ENCODE measurements around the gene SPIN1. TPM values are rescaled to one million over a fixed set of nuclear protein-coding genes. Genes with fewer than 3 reads are reported as not detected.
"Not testable (repeated sequence)": the region's sequence is repeated elsewhere in the genome, so short reads cannot be mapped to it uniquely, and the experiment has no call there.

The SPIN1 gene
- total RNA-seq (167 TPM), polyA plus RNA-seq (55.5 TPM)

DNA sequence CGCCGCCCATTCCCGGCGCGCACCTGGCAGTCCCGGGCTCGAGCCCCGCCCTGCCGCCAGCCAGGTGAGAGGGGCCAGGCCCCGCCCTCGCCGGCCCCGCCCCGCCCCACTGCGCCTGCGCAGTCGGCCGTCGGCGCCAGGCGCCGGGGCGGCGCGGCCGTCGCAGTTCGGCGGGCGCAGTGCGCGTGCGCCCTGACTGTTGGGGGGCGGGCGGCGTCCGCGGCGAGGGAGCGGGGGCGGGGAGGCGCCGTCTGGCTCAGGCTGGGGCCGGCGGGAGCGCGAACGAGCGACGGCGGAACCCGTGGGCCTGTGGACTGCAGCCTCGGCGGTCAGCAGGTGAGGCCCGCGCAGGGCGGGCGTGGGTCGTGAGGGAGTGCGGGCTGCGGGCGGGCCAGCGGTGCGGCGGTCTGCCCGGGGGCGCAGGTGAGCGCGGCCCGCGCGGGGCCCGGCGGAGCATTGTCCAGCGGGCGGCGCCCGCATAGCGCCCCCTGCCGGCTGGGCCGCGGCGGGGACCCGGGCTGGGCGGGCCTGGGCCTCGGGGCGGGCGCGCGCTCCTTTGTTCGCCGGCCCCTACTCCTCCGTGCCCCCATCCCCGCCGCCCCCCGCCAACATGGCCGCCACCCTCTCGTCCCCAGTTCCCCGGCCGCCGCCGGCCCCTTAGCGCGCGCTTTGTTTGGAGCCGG, at the start of gene SPIN1:
SPIN1 (plus strand) TSS at position 242 of the 683 bp plus-strand sequence. CDS start 38,096 bp downstream, outside the sequence.
- peak; percentile 46 for DNase-seq (ENCODE audit: extremely low spot score)
- H3K36me3 ChIP-seq (ENCODE audit: insufficient read depth), result no peaks in the 10 kb centered on the region
- H3K27ac ChIP-seq (ENCODE audit: low read depth), result peak within 1 kb of the TSS; percentile 95
- WGBS, result under 1% methylated on average over 105 of the region's 106 CpGs
- H3K4me3 ChIP-seq (ENCODE audit: low read depth, low read length), result peak within 1 kb of the TSS; percentile 99
- no peaks in the 10 kb centered on the region for H3K4me1 ChIP-seq (ENCODE audit: insufficient read depth)

DNA sequence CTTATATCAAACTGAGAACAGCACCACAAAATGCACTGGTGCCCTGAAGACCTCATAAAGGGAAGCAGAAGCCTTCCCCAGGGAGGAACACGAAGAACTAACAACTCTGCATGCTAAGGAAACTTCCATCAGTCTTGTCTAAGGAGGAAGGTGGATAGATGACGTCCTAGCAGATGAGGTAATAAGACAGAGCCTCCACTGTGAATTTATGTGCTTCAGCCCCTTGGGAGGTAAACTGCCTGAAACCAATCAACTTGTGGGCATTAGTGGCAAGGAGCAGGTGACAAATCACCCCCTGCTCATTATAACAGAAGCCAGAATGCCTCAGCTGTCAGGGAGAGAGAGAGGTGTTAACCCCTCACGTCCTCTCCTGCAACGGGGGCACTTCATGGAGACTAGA, 48.9 kb upstream of the SPIN1 start:
- no peak for DNase-seq (ENCODE audit: extremely low spot score)
- no peaks in the 10 kb centered on the region for H3K4me1 ChIP-seq (ENCODE audit: insufficient read depth)
- H3K27ac ChIP-seq (ENCODE audit: low read depth), result no peak overlapping the region
- no peaks in the 10 kb centered on the region for H3K36me3 ChIP-seq (ENCODE audit: insufficient read depth)
- H3K4me3 ChIP-seq (ENCODE audit: low read depth, low read length), result no peak overlapping the region
- 27% methylated on average over 4 of the region's 4 CpGs for WGBS

DNA sequence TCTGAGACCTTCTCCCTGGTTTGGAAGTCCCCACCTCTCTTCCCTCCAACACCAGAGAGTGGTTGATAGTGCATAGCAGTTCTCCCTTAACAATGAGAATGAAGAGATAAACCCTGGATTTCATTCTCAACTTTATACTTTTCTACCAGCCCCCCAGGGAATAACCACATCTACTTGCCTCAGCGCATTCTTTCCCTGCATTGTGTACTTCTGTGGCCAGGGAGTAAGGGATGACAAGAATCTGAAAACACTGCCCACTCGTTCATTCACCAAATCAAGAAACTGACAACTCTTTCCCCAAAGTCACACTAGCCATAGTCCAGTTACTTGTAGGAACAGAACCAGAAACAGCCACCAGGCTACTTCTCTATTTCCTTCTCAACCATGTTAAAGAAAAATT, 46.0 kb upstream of the SPIN1 start:
- WGBS, result 73% methylated on average over 2 of the region's 2 CpGs
- Histone ChIP-seq H3K27ac (ENCODE audit: low read depth) (no peak overlapping the region), H3K4me3 (ENCODE audit: low read depth, low read length) (no peak overlapping the region), H3K36me3 (ENCODE audit: insufficient read depth) (no peaks in the 10 kb centered on the region), H3K4me1 (ENCODE audit: insufficient read depth) (no peaks in the 10 kb centered on the region)
- no peak for DNase-seq (ENCODE audit: extremely low spot score)

DNA sequence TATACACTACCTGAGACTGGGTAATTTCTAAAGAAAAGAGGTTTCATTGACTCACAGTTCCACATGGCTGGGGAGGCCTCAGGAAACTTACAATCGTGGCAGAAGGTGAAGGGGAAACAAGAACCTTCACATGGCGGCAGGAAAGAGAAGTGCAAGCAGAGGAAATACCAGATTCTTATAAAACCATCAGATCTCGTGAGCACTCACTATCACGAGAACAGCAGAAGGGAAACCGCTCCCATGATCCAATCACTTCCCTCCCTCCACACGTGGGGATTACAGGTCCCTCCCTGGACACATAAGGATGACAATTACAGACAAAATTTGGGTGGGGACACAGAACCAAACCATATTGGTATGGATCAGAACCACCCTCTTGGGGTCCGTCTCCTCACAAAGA, 44.2 kb upstream of the SPIN1 start:
- Histone ChIP-seq H3K4me1 (ENCODE audit: insufficient read depth) (no peaks in the 10 kb centered on the region), H3K36me3 (ENCODE audit: insufficient read depth) (no peaks in the 10 kb centered on the region), H3K27ac (ENCODE audit: low read depth) (no peak overlapping the region), H3K4me3 (ENCODE audit: low read depth, low read length) (no peak overlapping the region)
- 81% methylated on average over 7 of the region's 7 CpGs for WGBS
- DNase-seq (ENCODE audit: extremely low spot score), result no peak

DNA sequence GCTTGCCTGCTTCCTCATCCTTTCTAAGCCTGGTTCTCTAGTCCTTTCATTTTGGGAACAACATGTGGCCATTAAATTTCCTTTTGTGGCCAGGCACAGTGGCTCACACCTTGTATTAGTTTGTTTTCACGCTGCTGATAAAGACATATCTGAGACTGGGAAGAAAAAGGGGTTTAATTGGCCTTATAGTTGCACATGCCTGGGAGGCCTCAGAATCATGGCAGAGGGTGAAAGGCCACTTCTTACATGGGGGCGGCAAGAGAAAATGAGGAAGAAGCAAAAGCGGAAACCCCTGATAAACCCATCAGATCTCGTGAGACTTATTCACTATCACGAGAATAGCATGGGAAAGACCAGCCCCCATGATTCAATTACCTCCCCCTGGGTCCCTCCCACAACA, 37.9 kb upstream of the SPIN1 start:
- not testable (repeated sequence) for DNase-seq (ENCODE audit: extremely low spot score)

DNA sequence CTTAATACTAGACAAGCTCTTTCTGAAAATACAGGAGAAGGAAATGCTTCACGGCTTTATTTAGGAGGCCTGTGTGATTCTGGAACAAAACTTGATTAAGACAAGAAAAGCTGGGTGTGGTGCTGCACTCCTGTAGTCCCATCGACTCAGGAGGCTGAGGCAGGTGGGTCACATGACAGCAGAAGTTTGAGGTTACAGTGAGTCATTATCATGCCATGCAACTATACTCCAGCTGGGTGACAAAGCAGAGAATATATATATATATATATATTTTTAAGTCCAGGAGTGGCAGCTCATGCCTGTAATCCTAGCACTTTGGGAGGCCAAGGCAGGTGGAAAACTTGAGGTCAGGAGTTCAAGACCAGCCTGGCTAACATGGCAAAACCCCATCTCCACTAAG, 33.1 kb upstream of the SPIN1 start:
- Histone ChIP-seq H3K4me3 (ENCODE audit: low read depth, low read length) (no peak overlapping the region), H3K36me3 (ENCODE audit: insufficient read depth) (no peaks in the 10 kb centered on the region), H3K27ac (ENCODE audit: low read depth) (no peak overlapping the region), H3K4me1 (ENCODE audit: insufficient read depth) (no peaks in the 10 kb centered on the region)
- WGBS, result 79% methylated on average over 2 of the region's 2 CpGs
- DNase-seq (ENCODE audit: extremely low spot score), result no peak

More for the DNA sequence above, 37.9 kb upstream of the SPIN1 start:
- not testable (repeated sequence) for H3K4me3 ChIP-seq (ENCODE audit: low read depth, low read length); H3K36me3 ChIP-seq (ENCODE audit: insufficient read depth); H3K27ac ChIP-seq (ENCODE audit: low read depth); H3K4me1 ChIP-seq (ENCODE audit: insufficient read depth)
- WGBS, result 85% methylated on average over 5 of the region's 5 CpGs

DNA sequence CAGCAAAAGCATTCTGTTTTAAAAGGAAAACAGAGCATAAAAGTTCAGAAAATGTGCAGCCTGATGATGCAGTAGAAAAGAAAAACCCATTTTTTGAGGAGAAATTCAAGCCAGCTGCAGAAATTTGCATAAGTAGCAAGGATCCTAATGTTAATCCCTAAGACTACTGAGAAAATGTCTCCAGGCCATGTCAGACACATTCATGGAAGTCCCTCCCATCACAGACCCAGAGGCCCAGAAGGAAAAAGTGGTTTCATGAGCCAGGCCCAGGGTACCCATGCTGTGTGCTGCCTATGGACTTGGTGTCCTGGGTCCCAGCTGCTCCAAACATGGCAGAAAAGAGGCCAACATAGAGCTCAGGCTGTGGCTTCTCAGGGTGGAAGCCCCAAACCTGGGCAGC, 31.0 kb upstream of the SPIN1 start:
- not testable (repeated sequence) for H3K36me3 ChIP-seq (ENCODE audit: insufficient read depth); H3K27ac ChIP-seq (ENCODE audit: low read depth); H3K4me3 ChIP-seq (ENCODE audit: low read depth, low read length); DNase-seq (ENCODE audit: extremely low spot score); H3K4me1 ChIP-seq (ENCODE audit: insufficient read depth)

DNA sequence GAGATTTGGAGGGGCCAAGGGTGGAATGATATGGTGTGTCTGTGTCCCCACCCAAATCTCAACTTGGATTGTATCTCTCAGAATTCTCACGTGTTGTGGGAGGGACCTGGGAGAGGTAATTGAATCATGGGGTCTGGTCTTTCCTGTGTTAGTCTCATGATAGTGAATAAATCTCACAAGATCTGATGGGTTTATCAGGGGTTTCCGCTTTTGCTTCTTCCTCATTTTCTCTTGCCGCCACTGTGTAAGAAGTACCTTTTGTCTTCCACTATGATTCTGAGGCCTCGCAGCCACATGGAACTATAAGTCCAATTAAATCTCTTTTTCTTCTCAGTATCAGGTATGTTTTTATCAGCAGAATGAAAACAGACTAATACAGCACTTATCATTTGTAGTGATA, 29.5 kb upstream of the SPIN1 start:
- Histone ChIP-seq H3K4me1 (ENCODE audit: insufficient read depth) (no peaks in the 10 kb centered on the region), H3K36me3 (ENCODE audit: insufficient read depth) (no peaks in the 10 kb centered on the region), H3K27ac (ENCODE audit: low read depth) (no peak overlapping the region), H3K4me3 (ENCODE audit: low read depth, low read length) (no peak overlapping the region)
- WGBS, result 86% methylated on average over 4 of the region's 4 CpGs
- DNase-seq (ENCODE audit: extremely low spot score), result no peak

DNA sequence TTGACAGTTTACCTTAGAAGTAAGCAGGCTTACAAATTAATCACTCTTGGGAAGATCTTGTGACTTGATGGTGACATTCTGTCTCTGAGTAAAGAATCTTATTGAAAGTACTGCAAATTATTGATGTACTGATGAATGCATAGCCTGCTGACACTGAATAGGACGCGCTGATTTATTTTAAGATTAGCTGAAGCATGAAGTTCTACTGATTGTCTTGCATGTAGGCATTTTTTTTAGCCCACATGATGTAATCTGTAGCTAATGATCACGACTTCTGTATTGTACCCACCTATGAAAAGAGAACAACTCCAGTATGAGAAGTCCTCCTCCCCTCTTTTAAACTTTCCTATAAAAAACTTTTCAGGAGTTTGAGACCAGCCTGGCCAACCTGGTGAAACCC, 28.3 kb upstream of the SPIN1 start:
- Histone ChIP-seq H3K4me1 (ENCODE audit: insufficient read depth) (no peaks in the 10 kb centered on the region), H3K4me3 (ENCODE audit: low read depth, low read length) (no peak overlapping the region), H3K27ac (ENCODE audit: low read depth) (no peak overlapping the region), H3K36me3 (ENCODE audit: insufficient read depth) (no peaks in the 10 kb centered on the region)
- DNase-seq (ENCODE audit: extremely low spot score), result no peak
- 92% methylated on average over 3 of the region's 3 CpGs for WGBS

DNA sequence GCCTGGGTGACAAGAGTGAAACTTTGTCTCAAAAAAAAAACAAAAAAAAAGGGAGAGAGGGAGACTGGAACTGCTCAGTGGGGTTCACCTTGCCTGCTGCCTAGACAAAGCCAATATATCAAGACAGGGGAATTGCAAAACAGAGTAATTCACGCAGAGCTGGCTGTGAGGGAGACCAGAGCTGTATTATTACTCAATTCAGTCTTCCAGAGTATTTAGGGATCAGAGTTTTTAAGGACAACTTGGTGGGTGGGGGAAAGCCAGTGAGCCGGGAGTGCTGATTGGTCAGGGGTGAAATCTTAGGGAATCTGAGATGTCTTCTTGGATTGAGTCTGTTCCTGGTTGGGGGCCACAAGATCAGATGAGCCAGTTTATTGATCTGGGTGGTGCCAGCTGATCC, 25.6 kb upstream of the SPIN1 start:
- H3K36me3 ChIP-seq (ENCODE audit: insufficient read depth), result no peaks in the 10 kb centered on the region
- no peaks in the 10 kb centered on the region for H3K4me1 ChIP-seq (ENCODE audit: insufficient read depth)
- no peak overlapping the region for H3K4me3 ChIP-seq (ENCODE audit: low read depth, low read length)
- no peak for DNase-seq (ENCODE audit: extremely low spot score)
- 87% methylated on average over 2 of the region's 2 CpGs for WGBS
- H3K27ac ChIP-seq (ENCODE audit: low read depth), result no peak overlapping the region

DNA sequence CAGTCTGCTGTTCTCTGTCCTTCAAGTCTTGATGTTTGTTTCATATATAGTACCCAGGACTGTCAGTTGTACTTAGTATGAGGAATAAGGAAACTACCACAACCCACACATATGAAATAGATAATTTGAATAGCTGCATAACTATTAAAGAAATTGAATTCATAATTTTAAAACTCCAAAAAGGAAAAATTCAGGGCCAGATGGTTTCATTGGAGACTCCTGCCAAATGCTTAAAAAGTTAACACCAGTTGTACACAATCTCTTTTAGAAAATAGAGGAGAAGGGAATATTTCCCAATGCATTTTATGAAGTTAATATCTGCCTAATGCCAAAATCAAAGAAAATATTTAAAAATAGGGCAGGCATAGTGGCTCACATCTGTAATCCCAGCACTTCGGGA, 24.6 kb upstream of the SPIN1 start:
- Histone ChIP-seq H3K4me3 (ENCODE audit: low read depth, low read length) (no peak overlapping the region), H3K27ac (ENCODE audit: low read depth) (no peak overlapping the region), H3K4me1 (ENCODE audit: insufficient read depth) (no peaks in the 10 kb centered on the region), H3K36me3 (ENCODE audit: insufficient read depth) (no peaks in the 10 kb centered on the region)
- 57% methylated on average over 1 of the region's 1 CpG for WGBS
- no peak for DNase-seq (ENCODE audit: extremely low spot score)

DNA sequence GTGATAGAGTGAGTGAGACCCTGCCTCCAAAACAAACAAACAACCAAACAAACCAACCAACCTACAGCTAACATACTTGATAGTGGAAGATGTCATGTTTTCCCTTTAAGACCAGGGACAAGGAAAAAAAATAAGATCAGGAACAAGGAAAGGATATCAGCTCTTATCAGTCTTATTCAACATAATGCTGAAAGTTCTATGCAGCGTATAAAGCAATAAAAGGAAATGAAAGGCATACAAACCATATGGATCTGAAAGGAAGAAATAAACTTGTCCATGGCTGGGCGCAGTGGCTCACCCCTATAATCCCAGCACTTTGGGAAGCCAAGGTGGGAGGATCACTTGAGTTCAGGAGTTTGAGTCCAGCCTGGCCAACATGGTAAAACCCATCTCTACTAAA, 23.5 kb upstream of the SPIN1 start:
- no peak for DNase-seq (ENCODE audit: extremely low spot score)
- H3K4me3 ChIP-seq (ENCODE audit: low read depth, low read length), result no peak overlapping the region
- WGBS, result 64% methylated on average over 2 of the region's 2 CpGs
- no peaks in the 10 kb centered on the region for H3K4me1 ChIP-seq (ENCODE audit: insufficient read depth)
- H3K36me3 ChIP-seq (ENCODE audit: insufficient read depth), result no peaks in the 10 kb centered on the region
- no peak overlapping the region for H3K27ac ChIP-seq (ENCODE audit: low read depth)

DNA sequence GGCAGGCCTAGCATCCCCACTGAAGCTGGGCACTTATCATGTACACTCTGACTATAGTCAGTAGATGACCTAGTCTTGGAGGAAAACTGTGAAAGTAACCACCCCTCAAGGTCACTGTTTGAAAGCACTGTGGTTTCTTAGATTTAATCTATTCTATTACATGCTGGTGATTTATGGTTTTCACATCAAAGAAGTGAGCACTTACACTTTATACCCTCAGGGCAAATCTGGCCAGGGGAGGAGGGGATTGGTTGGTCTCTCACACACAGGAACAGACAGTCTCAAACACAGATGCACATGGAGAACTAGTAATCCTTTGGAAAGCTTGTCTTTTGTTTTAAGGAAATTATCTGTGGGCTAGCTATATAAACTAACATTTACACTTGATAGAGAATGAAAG, 17.9 kb upstream of the SPIN1 start:
- H3K4me1 ChIP-seq (ENCODE audit: insufficient read depth), result no peaks in the 10 kb centered on the region
- H3K36me3 ChIP-seq (ENCODE audit: insufficient read depth), result no peaks in the 10 kb centered on the region
- no peak overlapping the region for H3K27ac ChIP-seq (ENCODE audit: low read depth)
- no peak for DNase-seq (ENCODE audit: extremely low spot score)
- H3K4me3 ChIP-seq (ENCODE audit: low read depth, low read length), result no peak overlapping the region

DNA sequence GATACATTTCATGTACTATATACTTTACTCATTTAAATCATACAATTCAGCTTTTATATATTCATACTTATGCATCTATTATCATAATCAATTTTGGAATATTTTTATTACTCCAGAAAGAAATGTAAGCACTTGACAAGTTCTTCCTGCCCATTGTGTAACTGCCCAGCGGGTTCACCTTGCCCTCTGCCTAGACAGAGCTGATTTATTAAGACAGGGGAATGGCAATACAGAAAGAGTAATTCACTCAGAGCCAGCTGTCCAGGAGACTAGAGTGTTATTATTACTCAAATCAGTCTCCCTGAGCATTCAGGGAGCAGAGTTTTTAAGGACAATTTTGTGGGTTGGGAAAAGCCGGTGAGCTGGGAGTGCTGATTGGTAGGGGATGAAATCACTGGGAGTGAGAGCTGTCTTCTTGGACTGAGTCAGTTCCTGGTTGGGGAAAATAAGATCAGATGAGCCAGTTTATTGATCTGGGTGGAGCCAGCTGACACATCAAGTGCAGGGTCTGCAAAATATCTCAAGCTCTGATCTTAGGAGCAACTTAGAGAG, 16.1 kb upstream of the SPIN1 start:
- WGBS, result 62% methylated on average over 2 of the region's 2 CpGs
- no peaks in the 10 kb centered on the region for H3K36me3 ChIP-seq (ENCODE audit: insufficient read depth)
- no peak for DNase-seq (ENCODE audit: extremely low spot score)
- no peaks in the 10 kb centered on the region for H3K4me1 ChIP-seq (ENCODE audit: insufficient read depth)
- no peak overlapping the region for H3K4me3 ChIP-seq (ENCODE audit: low read depth, low read length)
- no peak overlapping the region for H3K27ac ChIP-seq (ENCODE audit: low read depth)

DNA sequence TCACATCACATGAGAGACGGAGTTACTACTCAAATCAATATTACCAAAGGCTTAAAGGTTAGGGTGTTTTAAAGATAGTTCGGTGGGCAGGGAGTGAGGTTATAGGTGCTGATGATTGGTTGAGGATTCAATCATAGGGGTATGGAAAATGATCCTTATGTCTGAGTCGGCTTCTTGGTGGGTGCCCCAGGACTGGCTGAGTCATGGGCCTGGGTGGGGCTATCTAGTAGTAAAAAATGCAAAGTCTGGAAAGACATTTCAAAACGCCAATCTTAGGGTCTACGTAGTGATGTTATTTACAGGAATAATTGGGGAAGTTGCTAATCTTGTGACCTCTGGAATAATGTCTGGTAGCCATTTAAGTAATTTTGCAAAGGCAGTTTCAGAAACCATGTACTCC, 15.2 kb upstream of the SPIN1 start:
- 77% methylated on average over 5 of the region's 5 CpGs for WGBS

More for the DNA sequence above, 15.2 kb upstream of the SPIN1 start:
- H3K4me3 ChIP-seq (ENCODE audit: low read depth, low read length), result no peak overlapping the region
- no peak overlapping the region for H3K27ac ChIP-seq (ENCODE audit: low read depth)
- H3K4me1 ChIP-seq (ENCODE audit: insufficient read depth), result no peaks in the 10 kb centered on the region
- H3K36me3 ChIP-seq (ENCODE audit: insufficient read depth), result no peaks in the 10 kb centered on the region
- no peak for DNase-seq (ENCODE audit: extremely low spot score)
